ENCODE measurements around the gene TLX2.

- TF ChIP-seq CTCF (conservative IDR thresholded peaks at IDR 0.05; ENCODE audit: low read depth, low read length), result no peak
- no peak for TF ChIP-seq EZH2 (IDR thresholded peaks at IDR 0.05; ENCODE audit: borderline replicate concordance, low read depth, low read length, poor library complexity, severe bottlenecking)
Observed at GRCh38 chr2:74516650-74517049, 2.4 kb downstream of the TLX2 start.
